Measurements from ENCODE around the gene SNX1.

DNA sequence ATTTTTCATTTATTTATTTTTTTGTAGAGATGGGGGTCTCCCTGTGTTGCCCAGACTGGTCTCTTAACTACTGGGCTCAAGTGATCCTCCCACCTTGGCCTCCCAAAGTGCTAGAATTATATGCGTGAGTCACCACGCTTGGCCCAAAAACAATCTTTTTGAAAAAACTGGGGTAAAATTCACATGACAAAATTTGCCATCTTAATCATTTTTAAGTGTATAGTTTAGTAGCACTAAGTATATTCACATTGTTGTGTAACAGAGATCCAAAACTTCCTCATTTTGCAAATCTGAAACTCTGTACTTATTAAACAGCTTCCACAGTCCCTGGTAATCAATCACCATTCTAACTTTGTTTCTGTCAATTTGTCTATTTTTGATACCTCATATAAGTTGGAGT, 5.2 kb downstream of the SNX1 start:
- TF ChIP-seq POLR2A (IDR thresholded peaks at IDR 0.05) (no peak), EP300 (IDR thresholded peaks at IDR 0.05) (no peak)
- TF ChIP-seq, protein P1, sequence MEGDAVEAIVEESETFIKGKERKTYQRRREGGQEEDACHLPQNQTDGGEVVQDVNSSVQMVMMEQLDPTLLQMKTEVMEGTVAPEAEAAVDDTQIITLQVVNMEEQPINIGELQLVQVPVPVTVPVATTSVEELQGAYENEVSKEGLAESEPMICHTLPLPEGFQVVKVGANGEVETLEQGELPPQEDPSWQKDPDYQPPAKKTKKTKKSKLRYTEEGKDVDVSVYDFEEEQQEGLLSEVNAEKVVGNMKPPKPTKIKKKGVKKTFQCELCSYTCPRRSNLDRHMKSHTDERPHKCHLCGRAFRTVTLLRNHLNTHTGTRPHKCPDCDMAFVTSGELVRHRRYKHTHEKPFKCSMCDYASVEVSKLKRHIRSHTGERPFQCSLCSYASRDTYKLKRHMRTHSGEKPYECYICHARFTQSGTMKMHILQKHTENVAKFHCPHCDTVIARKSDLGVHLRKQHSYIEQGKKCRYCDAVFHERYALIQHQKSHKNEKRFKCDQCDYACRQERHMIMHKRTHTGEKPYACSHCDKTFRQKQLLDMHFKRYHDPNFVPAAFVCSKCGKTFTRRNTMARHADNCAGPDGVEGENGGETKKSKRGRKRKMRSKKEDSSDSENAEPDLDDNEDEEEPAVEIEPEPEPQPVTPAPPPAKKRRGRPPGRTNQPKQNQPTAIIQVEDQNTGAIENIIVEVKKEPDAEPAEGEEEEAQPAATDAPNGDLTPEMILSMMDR (IDR thresholded peaks at IDR 0.05): no peak
